Measurements from ENCODE around the gene PTPN1.

The PTPN1 gene

DNA sequence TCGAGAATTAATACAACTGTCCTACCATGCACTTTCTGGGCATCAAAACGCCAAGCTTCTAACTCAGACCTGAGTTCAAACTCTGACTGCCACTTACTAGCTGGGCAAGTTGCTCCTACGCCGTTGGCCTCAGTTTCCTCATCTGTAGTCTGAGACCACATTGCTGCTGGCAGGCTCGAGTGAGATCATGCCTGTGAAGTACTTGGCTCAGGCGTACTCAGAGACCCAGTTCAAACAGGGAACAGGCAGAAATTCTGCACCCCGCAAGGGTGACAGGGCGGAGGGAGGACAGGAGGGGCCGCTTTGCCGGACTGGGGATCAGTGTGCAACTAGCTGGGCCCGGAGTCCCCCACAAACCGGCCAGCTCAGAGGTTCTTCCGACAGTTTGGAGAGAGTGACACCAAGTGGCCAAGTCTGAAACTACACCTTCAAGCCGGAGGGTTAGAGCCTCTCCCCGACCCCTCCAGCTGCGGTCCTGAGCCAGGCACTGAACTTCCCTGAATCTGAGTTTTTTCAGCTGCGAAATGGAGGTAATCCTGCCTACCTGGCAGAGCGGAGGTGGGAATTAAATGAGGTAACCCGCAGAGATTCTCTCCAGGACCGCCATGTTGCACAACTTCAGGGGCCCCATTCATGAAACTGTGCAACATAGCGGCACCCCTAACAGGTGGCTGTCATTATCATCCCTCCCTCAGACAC lies 46.0 kb upstream of the PTPN1 start:
- H2AK5ac ChIP-seq (ENCODE audit: low read depth, low read length): no peak overlapping the region
- no peak overlapping the region for H2BK120ac ChIP-seq (ENCODE audit: low read depth, low read length)
- no CpG with 5 or more reads among the region's 21 CpGs for WGBS, 2 donors (ENCODE audit: extremely low coverage in 2 of 2, insufficient read length in 2 of 2, insufficient replicate concordance in 1 of 2)
- peak; percentile 32 for DNase-seq (ENCODE audit: low spot score)
- H3K79me1 ChIP-seq (ENCODE audit: low read depth, low read length): no peaks in the 10 kb centered on the region
- no peak overlapping the region for H4K91ac ChIP-seq (ENCODE audit: low read depth, low read length, poor library complexity)
- no peak overlapping the region for H3K4ac ChIP-seq (ENCODE audit: low read length)
- no peak overlapping the region for H2BK12ac ChIP-seq (ENCODE audit: low read length)
- no peaks in the 10 kb centered on the region for H3K36me3 ChIP-seq (replicated peaks in 1 of 2; ENCODE audit: control insufficient read depth in 2 of 2, insufficient read depth in 2 of 2, low read length in 2 of 2)
- H3K4me1 ChIP-seq (ENCODE audit: control insufficient read depth in 2 of 2, insufficient read depth in 1 of 2, low read depth in 1 of 2, low read length in 2 of 2): no peaks in the 10 kb centered on the region
- H3K4me2 ChIP-seq (ENCODE audit: insufficient read depth, low read length, poor library complexity, severe bottlenecking): no peak overlapping the region
- H3K23ac ChIP-seq (ENCODE audit: low read depth, low read length, poor library complexity): no peak overlapping the region
- no peak overlapping the region for H4K8ac ChIP-seq (ENCODE audit: low read depth, low read length)
- no peak overlapping the region for H3K9ac ChIP-seq (ENCODE audit: low read depth, low read length, poor library complexity)
- no peak overlapping the region for H3K18ac ChIP-seq (ENCODE audit: low read length)
- H2BK5ac ChIP-seq (ENCODE audit: low read length): no peak overlapping the region
- peaks cover 0 to 7% (median 0%) of the 10 kb centered on the region in 3 experiments for H3K27me3 ChIP-seq (ENCODE audit: control insufficient read depth in 3 of 3, insufficient read depth in 3 of 3, low read depth in 1 of 3, low read length in 3 of 3)
- H2BK15ac ChIP-seq (ENCODE audit: low read length): no peak overlapping the region
- no peak overlapping the region for H3K27ac ChIP-seq (replicated peaks; ENCODE audit: low read length)
- H2AFZ ChIP-seq (ENCODE audit: low read length): peak overlapping the region; percentile 58
- no peaks in the 10 kb centered on the region for H3K9me3 ChIP-seq (replicated peaks in 1 of 2; ENCODE audit: control insufficient read depth in 2 of 2, insufficient read depth in 1 of 2, low read depth in 1 of 2, low read length in 2 of 2)
- no peak overlapping the region for H3K14ac ChIP-seq (ENCODE audit: low read length)
- no peak overlapping the region for H3K4me3 ChIP-seq (ENCODE audit: low read length in 2 of 2)

DNA sequence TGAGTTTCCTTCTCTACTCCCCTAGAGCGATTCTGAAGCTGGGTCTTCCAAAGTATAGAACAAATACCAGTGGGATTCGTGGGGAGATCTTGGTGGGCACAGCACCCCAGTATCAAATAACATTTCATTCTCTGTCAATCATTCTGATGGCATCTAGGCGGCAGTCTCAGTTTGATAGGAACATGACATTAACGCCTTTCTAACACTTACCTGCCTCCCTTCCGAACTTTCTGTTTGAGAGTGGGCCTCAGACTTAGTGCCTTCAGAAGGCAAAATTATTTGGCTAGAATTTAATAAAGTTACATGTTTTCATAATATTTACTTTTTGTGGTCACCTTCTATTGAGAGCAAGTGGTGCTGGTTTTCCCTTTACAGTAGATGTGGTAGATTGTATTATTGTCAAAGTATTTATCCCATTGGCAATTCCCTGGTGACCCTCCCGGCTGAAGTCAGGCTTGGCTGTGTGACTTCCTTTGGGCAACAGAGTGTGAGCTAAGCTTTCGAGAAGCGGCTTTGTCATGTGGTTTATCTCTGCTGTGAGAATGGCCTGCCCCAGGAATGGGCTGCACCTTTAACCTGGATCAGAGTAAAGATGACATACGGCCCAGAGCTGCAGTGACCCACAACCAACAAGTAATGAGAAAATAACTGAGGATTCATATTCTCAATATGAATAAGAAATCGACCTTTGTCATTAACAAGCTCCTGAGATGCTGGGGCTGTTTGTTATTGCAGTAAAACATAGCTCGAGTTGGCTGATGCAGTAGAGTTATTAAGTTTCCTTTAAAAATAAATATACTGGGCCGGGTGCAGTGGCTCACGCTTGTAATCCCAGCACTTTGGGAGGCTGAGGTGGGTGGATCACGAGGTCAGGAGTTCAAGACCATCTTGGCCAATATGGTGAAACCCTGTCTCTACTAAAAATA lies 45.2 kb upstream of the PTPN1 start:
- Histone ChIP-seq H3K9ac (ENCODE audit: low read depth, low read length, poor library complexity) (no peak overlapping the region), H3K23ac (ENCODE audit: low read depth, low read length, poor library complexity) (peak overlapping the region; percentile 34), H2AK5ac (ENCODE audit: low read depth, low read length) (no peak overlapping the region), H3K4me3 (ENCODE audit: low read length in 2 of 2) (no peak overlapping the region), H4K91ac (ENCODE audit: low read depth, low read length, poor library complexity) (no peak overlapping the region), H2BK5ac (ENCODE audit: low read length) (no peak overlapping the region), H3K18ac (ENCODE audit: low read length) (no peak overlapping the region), H4K8ac (ENCODE audit: low read depth, low read length) (no peak overlapping the region), H2BK15ac (ENCODE audit: low read length) (no peak overlapping the region), H3K27ac (replicated peaks; ENCODE audit: low read length) (no peak overlapping the region), H3K27me3 (ENCODE audit: control insufficient read depth in 3 of 3, insufficient read depth in 3 of 3, low read depth in 1 of 3, low read length in 3 of 3) (peaks cover 0 to 7% (median 0%) of the 10 kb centered on the region in 3 experiments), H3K4ac (ENCODE audit: low read length) (no peak overlapping the region), H3K4me2 (ENCODE audit: insufficient read depth, low read length, poor library complexity, severe bottlenecking) (no peak overlapping the region), H3K9me3 (replicated peaks in 1 of 2; ENCODE audit: control insufficient read depth in 2 of 2, insufficient read depth in 1 of 2, low read depth in 1 of 2, low read length in 2 of 2) (no peaks in the 10 kb centered on the region), H2BK12ac (ENCODE audit: low read length) (no peak overlapping the region), H3K36me3 (replicated peaks in 1 of 2; ENCODE audit: control insufficient read depth in 2 of 2, insufficient read depth in 2 of 2, low read length in 2 of 2) (no peaks in the 10 kb centered on the region), H2BK120ac (ENCODE audit: low read depth, low read length) (no peak overlapping the region), H3K14ac (ENCODE audit: low read length) (no peak overlapping the region), H2AFZ (ENCODE audit: low read length) (peak overlapping the region; percentile 58), H3K4me1 (ENCODE audit: control insufficient read depth in 2 of 2, insufficient read depth in 1 of 2, low read depth in 1 of 2, low read length in 2 of 2) (no peaks in the 10 kb centered on the region), H3K79me1 (ENCODE audit: low read depth, low read length) (no peaks in the 10 kb centered on the region)
- no peak for DNase-seq (ENCODE audit: low spot score)
- WGBS, 2 donors (ENCODE audit: extremely low coverage in 2 of 2, insufficient read length in 2 of 2, insufficient replicate concordance in 1 of 2): no CpG with 5 or more reads among the region's 14 CpGs

DNA sequence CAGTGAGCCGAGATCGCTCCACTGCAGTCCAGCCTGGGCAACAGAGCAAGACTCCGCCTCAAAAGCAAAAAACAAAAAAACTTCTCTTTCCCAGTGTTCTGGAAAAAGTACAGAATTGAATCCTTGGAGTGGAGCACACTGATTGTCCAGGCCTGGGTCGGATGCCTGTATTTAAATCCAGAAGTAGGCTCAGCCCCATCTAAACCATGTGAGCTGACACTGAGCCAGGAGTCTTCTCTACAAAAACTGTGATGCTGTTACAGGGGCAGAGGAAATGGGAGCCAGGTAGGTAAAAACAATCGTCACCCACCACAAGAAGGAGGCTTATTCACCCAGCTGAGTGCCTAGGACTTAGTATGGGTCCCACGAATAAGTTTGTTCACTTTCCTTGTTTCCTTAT lies 43.0 kb upstream of the PTPN1 start:
- Histone ChIP-seq H3K4me1 (ENCODE audit: control insufficient read depth in 2 of 2, insufficient read depth in 1 of 2, low read depth in 1 of 2, low read length in 2 of 2) (no peaks in the 10 kb centered on the region), H3K4me3 (ENCODE audit: low read length in 2 of 2) (no peak overlapping the region), H3K79me1 (ENCODE audit: low read depth, low read length) (no peaks in the 10 kb centered on the region), H4K8ac (ENCODE audit: low read depth, low read length) (no peak overlapping the region), H2BK15ac (ENCODE audit: low read length) (no peak overlapping the region), H3K18ac (ENCODE audit: low read length) (no peak overlapping the region), H3K14ac (ENCODE audit: low read length) (no peak overlapping the region), H2AK5ac (ENCODE audit: low read depth, low read length) (no peak overlapping the region), H3K27me3 (ENCODE audit: control insufficient read depth in 3 of 3, insufficient read depth in 3 of 3, low read depth in 1 of 3, low read length in 3 of 3) (peaks cover 0 to 4% (median 0%) of the 10 kb centered on the region in 3 experiments), H3K36me3 (replicated peaks in 1 of 2; ENCODE audit: control insufficient read depth in 2 of 2, insufficient read depth in 2 of 2, low read length in 2 of 2) (no peaks in the 10 kb centered on the region), H2BK5ac (ENCODE audit: low read length) (no peak overlapping the region), H2AFZ (ENCODE audit: low read length) (no peak overlapping the region), H2BK120ac (ENCODE audit: low read depth, low read length) (no peak overlapping the region), H3K9ac (ENCODE audit: low read depth, low read length, poor library complexity) (no peak overlapping the region), H2BK12ac (ENCODE audit: low read length) (no peak overlapping the region), H3K23ac (ENCODE audit: low read depth, low read length, poor library complexity) (no peak overlapping the region), H3K27ac (replicated peaks; ENCODE audit: low read length) (no peak overlapping the region), H3K9me3 (replicated peaks in 1 of 2; ENCODE audit: control insufficient read depth in 2 of 2, insufficient read depth in 1 of 2, low read depth in 1 of 2, low read length in 2 of 2) (no peaks in the 10 kb centered on the region), H4K91ac (ENCODE audit: low read depth, low read length, poor library complexity) (no peak overlapping the region), H3K4me2 (ENCODE audit: insufficient read depth, low read length, poor library complexity, severe bottlenecking) (no peak overlapping the region), H3K4ac (ENCODE audit: low read length) (no peak overlapping the region)
- no CpG with 5 or more reads among the region's 6 CpGs for WGBS, 2 donors (ENCODE audit: extremely low coverage in 2 of 2, insufficient read length in 2 of 2, insufficient replicate concordance in 1 of 2)
- no peak for DNase-seq (ENCODE audit: low spot score)

DNA sequence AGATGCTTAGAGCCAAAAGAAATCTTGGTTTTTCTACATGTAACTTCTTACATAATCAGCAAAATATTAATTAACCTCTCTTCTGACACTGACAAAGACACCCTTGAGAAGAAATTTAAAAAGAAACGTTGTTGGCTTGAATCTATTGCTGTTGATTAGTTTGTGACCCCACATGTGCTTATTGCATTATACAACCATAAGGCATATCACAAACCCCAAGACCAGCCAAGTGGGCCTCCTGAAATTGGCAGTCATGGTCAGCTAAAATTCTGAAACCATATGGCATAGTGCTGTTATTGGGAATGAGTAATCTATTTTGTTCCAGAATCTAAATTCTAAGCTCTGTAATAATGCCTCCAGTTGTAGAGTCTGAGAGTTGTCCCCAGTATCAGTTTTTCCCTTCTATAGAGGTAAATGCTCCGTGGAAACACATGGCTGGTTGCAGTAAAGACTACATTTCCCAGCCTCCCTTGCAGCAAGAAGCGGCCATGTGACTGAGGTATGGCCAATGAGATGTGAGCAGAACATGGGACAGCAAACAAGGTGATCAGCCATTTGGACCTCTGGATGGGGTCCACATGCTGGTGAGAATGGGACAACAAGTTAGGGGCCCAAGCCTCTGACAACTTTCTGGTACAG lies 42.3 kb upstream of the PTPN1 start:
- Histone ChIP-seq H2BK120ac (ENCODE audit: low read depth, low read length) (no peak overlapping the region), H3K4me2 (ENCODE audit: insufficient read depth, low read length, poor library complexity, severe bottlenecking) (no peak overlapping the region), H4K8ac (ENCODE audit: low read depth, low read length) (no peak overlapping the region), H3K27me3 (ENCODE audit: control insufficient read depth in 3 of 3, insufficient read depth in 3 of 3, low read depth in 1 of 3, low read length in 3 of 3) (peaks cover 0 to 4% (median 0%) of the 10 kb centered on the region in 3 experiments), H3K18ac (ENCODE audit: low read length) (no peak overlapping the region), H3K4me3 (ENCODE audit: low read length in 2 of 2) (no peak overlapping the region), H3K4ac (ENCODE audit: low read length) (no peak overlapping the region), H2AFZ (ENCODE audit: low read length) (peak overlapping the region; percentile 17), H3K36me3 (replicated peaks in 1 of 2; ENCODE audit: control insufficient read depth in 2 of 2, insufficient read depth in 2 of 2, low read length in 2 of 2) (no peaks in the 10 kb centered on the region), H3K9ac (ENCODE audit: low read depth, low read length, poor library complexity) (no peak overlapping the region), H2BK12ac (ENCODE audit: low read length) (no peak overlapping the region), H2AK5ac (ENCODE audit: low read depth, low read length) (no peak overlapping the region), H3K79me1 (ENCODE audit: low read depth, low read length) (no peaks in the 10 kb centered on the region), H3K27ac (replicated peaks; ENCODE audit: low read length) (no peak overlapping the region), H2BK15ac (ENCODE audit: low read length) (no peak overlapping the region), H2BK5ac (ENCODE audit: low read length) (no peak overlapping the region), H4K91ac (ENCODE audit: low read depth, low read length, poor library complexity) (no peak overlapping the region), H3K9me3 (replicated peaks in 1 of 2; ENCODE audit: control insufficient read depth in 2 of 2, insufficient read depth in 1 of 2, low read depth in 1 of 2, low read length in 2 of 2) (no peaks in the 10 kb centered on the region), H3K23ac (ENCODE audit: low read depth, low read length, poor library complexity) (no peak overlapping the region), H3K14ac (ENCODE audit: low read length) (no peak overlapping the region), H3K4me1 (ENCODE audit: control insufficient read depth in 2 of 2, insufficient read depth in 1 of 2, low read depth in 1 of 2, low read length in 2 of 2) (no peaks in the 10 kb centered on the region)
- WGBS, 2 donors (ENCODE audit: extremely low coverage in 2 of 2, insufficient read length in 2 of 2, insufficient replicate concordance in 1 of 2): no CpG with 5 or more reads among the region's 3 CpGs
- DNase-seq (ENCODE audit: low spot score): no peak
